OCI-LY3 (cell line): Measurements from ENCODE around the gene NADK.
"Not testable (repeated sequence)": the region's sequence is repeated elsewhere in the genome, so short reads cannot be mapped to it uniquely, and the experiment has no call there.

ENCODE experiments used
- H2AFZ ChIP-seq: fragments of 200-600, 300-600 bp; shearing (Covaris generic); 2 replicates; pipeline ENCODE4 v1.6.0; 2014; ENCODE audit warnings: antibody characterized with exemption, low read depth, low read length
- H3K27ac ChIP-seq: fragments of 200-600, 300-600 bp; sonication (generic); 2 replicates; pipeline ENCODE4 v1.5.1; 2014; ENCODE audit warnings: mild to moderate bottlenecking, low read length, moderate library complexity, mixed read lengths
- H3K27me3 ChIP-seq: fragments of 200-600, 300-600 bp; sonication (generic); 2 replicates; pipeline ENCODE4 v1.6.1; 2014; ENCODE audit warnings: low read depth, low read length, mixed read lengths
- H3K36me3 ChIP-seq: fragments of 200-600, 300-600 bp; sonication (generic); replicated peaks from 2 replicates; pipeline ENCODE3; 2014; ENCODE audit warnings: low read depth, low read length, mixed read lengths
- H3K4me1 ChIP-seq: fragments of 300-600, 200-600 bp; sonication (generic); 2 replicates; pipeline ENCODE4 v1.6.1; 2014; ENCODE audit warnings: low read length, mixed read lengths
- H3K4me2 ChIP-seq: fragments of 200-600, 300-600 bp; sonication (generic); 2 replicates; pipeline ENCODE4 v1.6.1; 2014; ENCODE audit warnings: low read length, mixed read lengths
- H3K4me3 ChIP-seq: fragments of 300-600, 200-600 bp; sonication (generic); 2 replicates; pipeline ENCODE4 v1.5.1; 2014; ENCODE audit warnings: antibody characterized with exemption, mild to moderate bottlenecking, low read length, moderate library complexity
- H3K79me2 ChIP-seq: fragments of 300-600, 200-600 bp; shearing (Covaris generic); 2 replicates; pipeline ENCODE4 v1.6.1; 2014; ENCODE audit warnings: mild to moderate bottlenecking, low read length, mixed read lengths
- H3K9ac ChIP-seq: fragments of 300-600, 200-600 bp; shearing (Covaris generic); 2 replicates; pipeline ENCODE4 v1.6.0; 2014; ENCODE audit warnings: mild to moderate bottlenecking, low read length, moderate library complexity
- H3K9me3 ChIP-seq: fragments of 200-600, 300-600 bp; shearing (Covaris generic); 2 replicates; pipeline ENCODE4 v1.6.1; 2014; ENCODE audit warnings: low read length, mixed read lengths; ENCODE audit not compliant: insufficient read depth
- H4K20me1 ChIP-seq: fragments of 200-600, 300-600 bp; sonication (generic); 2 replicates; pipeline ENCODE4 v1.6.1; 2016; ENCODE audit warnings: low read length, mixed read lengths; ENCODE audit not compliant: insufficient read depth
- CTCF ChIP-seq: fragments of 200-600, 300-600 bp; sonication (generic); IDR thresholded peaks from 2 replicates; pipeline ENCODE4 v1.5.1; 2014; ENCODE audit warnings: antibody characterized with exemption, low read length, low read depth
- EZH2phosphoT487 ChIP-seq: fragments of 200-600 bp; shearing (Covaris generic); IDR thresholded peaks from 2 replicates; pipeline ENCODE4 v1.6.1; 2018; ENCODE audit warnings: antibody characterized with exemption, mixed run types, low read depth

NADK gene

DNA sequence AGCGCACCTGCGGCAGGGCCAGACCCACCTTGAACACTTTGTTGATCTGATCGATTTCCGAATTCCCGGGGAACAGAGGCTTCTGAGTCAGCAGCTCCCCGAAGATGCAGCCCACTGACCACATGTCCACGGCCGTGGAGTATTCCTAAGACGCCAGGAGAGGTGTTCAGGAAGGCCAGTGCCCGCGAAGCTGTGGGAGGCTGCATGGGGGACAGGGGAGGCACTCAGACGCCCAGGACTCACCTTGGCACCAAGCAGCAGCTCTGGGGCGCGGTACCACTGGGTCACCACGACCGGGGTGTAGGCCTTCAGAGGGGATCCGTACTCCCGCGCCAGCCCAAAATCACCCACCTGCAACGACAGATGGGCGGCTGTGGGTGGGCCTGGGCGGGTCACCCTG is 74.5 kb downstream of the NADK start:
- Histone ChIP-seq H3K27me3 (no peaks in the 10 kb centered on the region), H3K79me2 (no peaks in the 10 kb centered on the region), H2AFZ (no peak overlapping the region), H3K9ac (no peak overlapping the region), H3K4me2 (no peak overlapping the region), H3K36me3 (no peaks in the 10 kb centered on the region), H3K27ac (no peak overlapping the region), H3K4me3 (no peak overlapping the region), H3K4me1 (no peaks in the 10 kb centered on the region), H4K20me1 (no peaks in the 10 kb centered on the region), H3K9me3 (no peaks in the 10 kb centered on the region)
- TF ChIP-seq EZH2phosphoT487 (no peak), CTCF (no peak)

DNA sequence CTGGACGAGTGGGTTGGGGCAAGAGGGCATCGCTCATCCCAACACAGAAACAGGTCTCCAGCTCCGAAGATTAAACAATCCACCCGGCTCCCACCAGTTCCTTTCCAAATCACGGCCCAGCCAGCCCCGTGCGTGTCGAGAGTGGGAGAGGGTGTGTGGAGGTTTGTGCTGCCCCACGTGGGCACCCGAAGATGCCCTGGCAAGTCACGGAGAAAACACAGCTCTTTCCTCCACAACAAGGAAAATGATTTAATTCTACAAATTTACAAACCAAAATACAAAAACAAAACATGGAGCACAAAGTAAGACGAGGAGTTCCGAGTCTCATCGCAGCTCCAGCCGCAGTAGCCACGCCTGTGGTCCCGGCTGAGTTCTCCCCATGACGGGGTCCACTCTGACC is 75.8 kb downstream of the NADK start:
- not testable (repeated sequence) for H3K9me3 ChIP-seq, H3K9ac ChIP-seq, H2AFZ ChIP-seq, H3K36me3 ChIP-seq, H4K20me1 ChIP-seq, H3K27ac ChIP-seq, H3K79me2 ChIP-seq, H3K4me2 ChIP-seq, H3K4me3 ChIP-seq, H3K4me1 ChIP-seq, H3K27me3 ChIP-seq
